ENCODE results near the gene C1orf74. TPM values are rescaled to one million over a fixed set of nuclear protein-coding genes. Genes with fewer than 3 reads are reported as not detected.

The C1orf74 gene
- total RNA-seq, 1 experiment from 2014 or later, result 5.6 TPM

GRCh38 chr1:209755256-209755655 is 29.1 kb downstream of the C1orf74 start:
- CTCF ChIA-PET, result no interaction called here
- BruUV-seq (replicated peaks), result no TSS peak
- Histone ChIP-seq H3K79me2 (ENCODE audit: insufficient read depth, low read length) (no peaks in the 10 kb centered on the region), H3K4me3 (replicated peaks in 1 of 2; ENCODE audit: low read depth in 1 of 2, low read length in 2 of 2) (no peak overlapping the region), H3K27me3 (ENCODE audit: insufficient read depth, low read length) (no peaks in the 10 kb centered on the region), H3K27ac (ENCODE audit: low read depth, low read length) (no peak overlapping the region), H3K9me3 (ENCODE audit: control insufficient read depth in 1 of 2, insufficient read depth in 1 of 2, low read depth in 1 of 2, low read length in 2 of 2) (no peaks in the 10 kb centered on the region), H3K4me2 (ENCODE audit: low read length) (no peak overlapping the region), H4K20me1 (ENCODE audit: insufficient read depth) (no peaks in the 10 kb centered on the region), H3K36me3 (ENCODE audit: control insufficient read depth in 1 of 2, insufficient read depth in 2 of 2, low read length in 2 of 2) (no peaks in the 10 kb centered on the region), H3K9ac (ENCODE audit: low read length) (no peak overlapping the region), H3K4me1 (ENCODE audit: control insufficient read depth in 1 of 2, insufficient read depth in 2 of 2, low read length in 2 of 2) (no peaks in the 10 kb centered on the region), H3K9me2 (ENCODE audit: insufficient read depth) (no peaks in the 10 kb centered on the region), H2AFZ (ENCODE audit: low read depth, low read length, poor library complexity, severe bottlenecking) (no peak overlapping the region)
- ATAC-seq (no peak), DNase-seq (ENCODE audit: low read depth, low spot score) (no peak)
- intact Hi-C loops (cut with micrococcal nuclease), result no loop called here
- POLR2A ChIA-PET, result no interaction called here
- no peak for TF ChIP-seq SIN3A (IDR thresholded peaks at IDR 0.05; ENCODE audit: low read depth)
- no peak for TF ChIP-seq EZH2 (IDR thresholded peaks at IDR 0.05)
- TF ChIP-seq MAX (IDR thresholded peaks at IDR 0.05), result no peak
- TF ChIP-seq JUND (IDR thresholded peaks at IDR 0.05), result no peak
- TF ChIP-seq RAD21 (IDR thresholded peaks at IDR 0.05; ENCODE audit: low read depth), result no peak
- no peak for TF ChIP-seq FOSL1 (IDR thresholded peaks at IDR 0.05; ENCODE audit: low read depth)
- no peak for TF ChIP-seq SRF (IDR thresholded peaks at IDR 0.05; ENCODE audit: low read depth)
- TF ChIP-seq TCF7L2 (IDR thresholded peaks at IDR 0.05; ENCODE audit: borderline replicate concordance, extremely low read depth, insufficient read depth, insufficient read length), result no peak
- TF ChIP-seq ZNF274 (IDR thresholded peaks at IDR 0.05; ENCODE audit: low read depth, low read length), result no peak
- no peak for TF ChIP-seq POLR2AphosphoS5 (IDR thresholded peaks at IDR 0.05; ENCODE audit: low read depth, low read length)
- TF ChIP-seq, protein P1, sequence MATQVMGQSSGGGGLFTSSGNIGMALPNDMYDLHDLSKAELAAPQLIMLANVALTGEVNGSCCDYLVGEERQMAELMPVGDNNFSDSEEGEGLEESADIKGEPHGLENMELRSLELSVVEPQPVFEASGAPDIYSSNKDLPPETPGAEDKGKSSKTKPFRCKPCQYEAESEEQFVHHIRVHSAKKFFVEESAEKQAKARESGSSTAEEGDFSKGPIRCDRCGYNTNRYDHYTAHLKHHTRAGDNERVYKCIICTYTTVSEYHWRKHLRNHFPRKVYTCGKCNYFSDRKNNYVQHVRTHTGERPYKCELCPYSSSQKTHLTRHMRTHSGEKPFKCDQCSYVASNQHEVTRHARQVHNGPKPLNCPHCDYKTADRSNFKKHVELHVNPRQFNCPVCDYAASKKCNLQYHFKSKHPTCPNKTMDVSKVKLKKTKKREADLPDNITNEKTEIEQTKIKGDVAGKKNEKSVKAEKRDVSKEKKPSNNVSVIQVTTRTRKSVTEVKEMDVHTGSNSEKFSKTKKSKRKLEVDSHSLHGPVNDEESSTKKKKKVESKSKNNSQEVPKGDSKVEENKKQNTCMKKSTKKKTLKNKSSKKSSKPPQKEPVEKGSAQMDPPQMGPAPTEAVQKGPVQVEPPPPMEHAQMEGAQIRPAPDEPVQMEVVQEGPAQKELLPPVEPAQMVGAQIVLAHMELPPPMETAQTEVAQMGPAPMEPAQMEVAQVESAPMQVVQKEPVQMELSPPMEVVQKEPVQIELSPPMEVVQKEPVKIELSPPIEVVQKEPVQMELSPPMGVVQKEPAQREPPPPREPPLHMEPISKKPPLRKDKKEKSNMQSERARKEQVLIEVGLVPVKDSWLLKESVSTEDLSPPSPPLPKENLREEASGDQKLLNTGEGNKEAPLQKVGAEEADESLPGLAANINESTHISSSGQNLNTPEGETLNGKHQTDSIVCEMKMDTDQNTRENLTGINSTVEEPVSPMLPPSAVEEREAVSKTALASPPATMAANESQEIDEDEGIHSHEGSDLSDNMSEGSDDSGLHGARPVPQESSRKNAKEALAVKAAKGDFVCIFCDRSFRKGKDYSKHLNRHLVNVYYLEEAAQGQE (IDR thresholded peaks at IDR 0.05; ENCODE audit: low read depth), result no peak
- no peak for TF ChIP-seq CBX3 (IDR thresholded peaks at IDR 0.05; ENCODE audit: low read depth)
- no peak for TF ChIP-seq POLR2A (IDR thresholded peaks at IDR 0.05; ENCODE audit: borderline replicate concordance, extremely low read depth, insufficient read depth, insufficient read length)
- no peak for TF ChIP-seq ELF1 (IDR thresholded peaks at IDR 0.05; ENCODE audit: borderline replicate concordance, low read depth)
- TF ChIP-seq EGR1 (IDR thresholded peaks at IDR 0.05; ENCODE audit: low read depth), result no peak
- no peak for TF ChIP-seq EZH2phosphoT487 (IDR thresholded peaks at IDR 0.05; ENCODE audit: borderline replicate concordance)
- TF ChIP-seq, protein P2, sequence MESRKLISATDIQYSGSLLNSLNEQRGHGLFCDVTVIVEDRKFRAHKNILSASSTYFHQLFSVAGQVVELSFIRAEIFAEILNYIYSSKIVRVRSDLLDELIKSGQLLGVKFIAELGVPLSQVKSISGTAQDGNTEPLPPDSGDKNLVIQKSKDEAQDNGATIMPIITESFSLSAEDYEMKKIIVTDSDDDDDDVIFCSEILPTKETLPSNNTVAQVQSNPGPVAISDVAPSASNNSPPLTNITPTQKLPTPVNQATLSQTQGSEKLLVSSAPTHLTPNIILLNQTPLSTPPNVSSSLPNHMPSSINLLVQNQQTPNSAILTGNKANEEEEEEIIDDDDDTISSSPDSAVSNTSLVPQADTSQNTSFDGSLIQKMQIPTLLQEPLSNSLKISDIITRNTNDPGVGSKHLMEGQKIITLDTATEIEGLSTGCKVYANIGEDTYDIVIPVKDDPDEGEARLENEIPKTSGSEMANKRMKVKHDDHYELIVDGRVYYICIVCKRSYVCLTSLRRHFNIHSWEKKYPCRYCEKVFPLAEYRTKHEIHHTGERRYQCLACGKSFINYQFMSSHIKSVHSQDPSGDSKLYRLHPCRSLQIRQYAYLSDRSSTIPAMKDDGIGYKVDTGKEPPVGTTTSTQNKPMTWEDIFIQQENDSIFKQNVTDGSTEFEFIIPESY (IDR thresholded peaks at IDR 0.05; ENCODE audit: extremely low read depth, insufficient replicate concordance, low read length), result no peak
- TF ChIP-seq, protein P3, sequence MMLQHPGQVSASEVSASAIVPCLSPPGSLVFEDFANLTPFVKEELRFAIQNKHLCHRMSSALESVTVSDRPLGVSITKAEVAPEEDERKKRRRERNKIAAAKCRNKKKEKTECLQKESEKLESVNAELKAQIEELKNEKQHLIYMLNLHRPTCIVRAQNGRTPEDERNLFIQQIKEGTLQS (IDR thresholded peaks at IDR 0.05), result no peak
- TF ChIP-seq ZFX (IDR thresholded peaks at IDR 0.05), result no peak
- no peak for TF ChIP-seq YY1 (IDR thresholded peaks at IDR 0.05; ENCODE audit: extremely low read depth, insufficient replicate concordance, low read depth, low read length)
- RAD21 ChIA-PET (ENCODE audit: low non-redundant PET in 1 of 2, low total read pairs in 2 of 2, uncharacterized antibody in 2 of 2, unreplicated experiment in 2 of 2), result no interaction called here
